Germinal center (tissue), 1 donor: ENCODE measurements around the gene TNFSF12.
A peak's percentile ranks its signal among the peaks of the same experiment; 100 is the strongest.

Source experiments
- DNase-seq: peaks from one replicate; pipeline ENCODE4 v3.0.0; 2012; ENCODE audit warnings: mixed read lengths, low spot score

Gene TNFSF12, protein sequence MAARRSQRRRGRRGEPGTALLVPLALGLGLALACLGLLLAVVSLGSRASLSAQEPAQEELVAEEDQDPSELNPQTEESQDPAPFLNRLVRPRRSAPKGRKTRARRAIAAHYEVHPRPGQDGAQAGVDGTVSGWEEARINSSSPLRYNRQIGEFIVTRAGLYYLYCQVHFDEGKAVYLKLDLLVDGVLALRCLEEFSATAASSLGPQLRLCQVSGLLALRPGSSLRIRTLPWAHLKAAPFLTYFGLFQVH

DNA sequence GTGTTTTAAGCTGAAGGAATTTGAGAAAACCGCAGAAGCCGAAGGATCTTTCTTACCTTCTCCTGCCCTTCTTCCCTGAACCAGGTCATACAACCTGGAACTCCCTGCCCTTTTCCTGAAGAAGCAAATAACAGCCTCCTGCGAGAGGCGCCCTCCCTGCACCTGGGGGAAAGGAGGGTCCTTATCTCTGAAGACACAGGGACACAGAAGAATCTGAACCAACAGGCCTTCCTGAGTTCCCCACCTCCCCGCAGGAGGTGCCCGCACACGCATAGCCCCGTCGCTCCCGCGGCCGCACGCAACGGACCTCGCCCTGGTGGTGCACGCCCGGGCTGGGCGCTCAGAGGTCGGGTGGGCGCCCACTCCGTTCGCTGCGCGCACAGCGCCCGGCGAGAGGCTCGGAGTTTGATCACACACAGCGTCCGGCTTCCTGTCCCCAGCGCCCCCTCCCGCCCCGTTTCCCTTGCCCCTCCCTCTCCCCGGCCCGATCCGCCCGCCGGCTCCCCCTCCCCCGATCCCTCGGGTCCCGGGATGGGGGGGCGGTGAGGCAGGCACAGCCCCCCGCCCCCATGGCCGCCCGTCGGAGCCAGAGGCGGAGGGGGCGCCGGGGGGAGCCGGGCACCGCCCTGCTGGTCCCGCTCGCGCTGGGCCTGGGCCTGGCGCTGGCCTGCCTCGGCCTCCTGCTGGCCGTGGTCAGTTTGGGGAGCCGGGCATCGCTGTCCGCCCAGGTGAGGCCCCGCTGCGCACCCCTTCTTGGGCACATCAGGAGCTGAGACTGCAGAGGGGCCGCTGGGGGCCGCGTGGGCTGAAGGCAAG is at the start of gene TNFSF12:
Gene TNFSF12 (plus strand): TSS at position 474 of the 816 bp plus-strand sequence. CDS start 96 bp downstream, at position 570.
- peak; percentile 47 for DNase-seq

DNA sequence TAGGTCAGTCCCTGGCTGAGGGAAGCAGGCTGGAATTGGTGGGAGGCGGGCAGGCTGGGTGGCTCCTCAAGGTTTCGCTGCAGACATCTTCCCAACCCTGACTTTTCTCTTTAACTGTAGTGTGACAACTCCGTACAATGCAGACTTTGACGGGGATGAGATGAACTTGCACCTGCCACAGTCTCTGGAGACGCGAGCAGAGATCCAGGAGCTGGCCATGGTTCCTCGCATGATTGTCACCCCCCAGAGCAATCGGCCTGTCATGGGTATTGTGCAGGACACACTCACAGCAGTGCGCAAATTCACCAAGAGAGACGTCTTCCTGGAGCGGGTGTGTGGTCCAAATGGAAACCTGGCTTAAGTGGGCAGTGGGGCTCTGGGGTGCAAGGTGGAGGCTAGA is 49.7 kb upstream of the TNFSF12 start:
- DNase-seq, result no peak

DNA sequence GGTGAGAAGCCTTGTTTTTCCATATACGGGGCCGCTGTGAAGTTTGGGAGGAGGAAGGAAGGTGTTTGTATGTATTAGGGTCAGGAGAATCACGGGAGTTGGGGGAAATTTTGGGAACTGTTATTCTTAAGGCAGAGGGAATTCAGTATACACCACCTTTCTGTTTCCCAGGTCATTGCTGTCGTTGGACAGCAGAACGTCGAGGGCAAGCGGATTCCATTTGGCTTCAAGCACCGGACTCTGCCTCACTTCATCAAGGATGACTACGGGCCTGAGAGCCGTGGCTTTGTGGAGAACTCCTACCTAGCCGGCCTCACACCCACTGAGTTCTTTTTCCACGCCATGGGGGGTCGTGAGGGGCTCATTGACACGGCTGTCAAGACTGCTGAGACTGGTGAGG is 47.1 kb upstream of the TNFSF12 start:
- DNase-seq, result no peak

DNA sequence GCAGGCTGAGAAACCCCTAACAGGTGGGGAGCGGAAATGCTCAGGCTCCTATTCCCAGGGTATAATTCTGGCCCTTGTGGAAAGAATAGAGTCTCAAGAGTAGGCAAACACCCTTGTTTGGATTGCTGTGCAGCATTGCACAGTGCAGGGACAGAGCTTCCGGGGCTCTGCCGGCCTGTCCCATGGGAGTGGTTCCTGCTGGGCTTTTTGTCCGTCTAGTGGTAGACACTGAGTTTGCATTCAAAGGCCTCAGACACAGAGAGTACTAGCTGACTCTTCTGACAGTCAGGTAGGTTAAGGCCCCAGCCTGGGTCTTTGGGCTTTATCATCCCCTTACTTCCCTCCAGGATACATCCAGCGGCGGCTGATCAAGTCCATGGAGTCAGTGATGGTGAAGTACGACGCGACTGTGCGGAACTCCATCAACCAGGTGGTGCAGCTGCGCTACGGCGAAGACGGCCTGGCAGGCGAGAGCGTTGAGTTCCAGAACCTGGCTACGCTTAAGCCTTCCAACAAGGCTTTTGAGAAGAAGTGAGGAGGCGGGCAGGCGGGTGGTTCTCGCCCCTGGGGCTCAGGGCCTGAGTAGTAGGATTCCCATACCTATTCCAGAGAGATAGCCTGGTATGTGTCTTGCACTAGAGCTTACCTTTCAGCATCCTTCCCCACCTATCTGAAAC is 46.5 kb upstream of the TNFSF12 start:
- no peak for DNase-seq

DNA sequence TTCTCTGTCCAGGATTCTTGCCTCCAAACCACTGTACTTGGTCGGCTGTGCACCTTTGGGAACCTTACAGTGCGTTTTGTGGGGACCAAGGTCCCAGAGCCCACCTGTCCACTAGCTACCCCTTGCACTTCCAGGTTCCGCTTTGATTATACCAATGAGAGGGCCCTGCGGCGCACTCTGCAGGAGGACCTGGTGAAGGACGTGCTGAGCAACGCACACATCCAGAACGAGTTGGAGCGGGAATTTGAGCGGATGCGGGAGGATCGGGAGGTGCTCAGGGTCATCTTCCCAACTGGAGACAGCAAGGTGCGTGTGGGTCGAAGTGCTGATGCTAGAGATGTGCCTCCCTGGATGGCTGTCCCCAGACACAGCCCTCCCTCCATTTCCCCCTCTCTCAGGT is 45.9 kb upstream of the TNFSF12 start:
- DNase-seq, result no peak

DNA sequence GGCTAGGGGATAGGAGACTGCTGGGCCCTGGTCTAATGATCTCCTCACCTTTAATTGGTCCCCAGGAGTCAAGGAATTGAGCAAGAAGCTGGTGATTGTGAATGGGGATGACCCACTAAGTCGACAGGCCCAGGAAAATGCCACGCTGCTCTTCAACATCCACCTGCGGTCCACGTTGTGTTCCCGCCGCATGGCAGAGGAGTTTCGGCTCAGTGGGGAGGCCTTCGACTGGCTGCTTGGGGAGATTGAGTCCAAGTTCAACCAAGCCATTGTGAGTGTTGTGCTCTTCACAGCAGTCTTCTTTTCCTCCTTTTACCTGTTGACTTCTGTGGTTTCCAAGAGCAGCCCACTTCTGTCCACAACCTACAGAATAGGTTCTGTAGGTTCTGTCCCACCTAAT is 45.3 kb upstream of the TNFSF12 start:
- no peak for DNase-seq

DNA sequence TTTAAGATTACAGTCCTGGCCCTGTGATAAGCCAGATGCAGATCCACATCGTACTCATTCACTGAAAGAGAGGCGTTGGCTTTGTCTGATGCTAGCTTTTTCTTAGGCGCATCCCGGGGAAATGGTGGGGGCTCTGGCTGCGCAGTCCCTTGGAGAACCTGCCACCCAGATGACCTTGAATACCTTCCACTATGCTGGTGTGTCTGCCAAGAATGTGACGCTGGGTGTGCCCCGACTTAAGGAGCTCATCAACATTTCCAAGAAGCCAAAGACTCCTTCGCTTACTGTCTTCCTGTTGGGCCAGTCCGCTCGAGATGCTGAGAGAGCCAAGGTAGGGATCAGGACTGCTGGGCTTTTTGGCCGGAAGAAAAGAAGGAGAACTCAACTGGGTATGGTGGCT is 40.7 kb upstream of the TNFSF12 start:
- DNase-seq, result no peak

DNA sequence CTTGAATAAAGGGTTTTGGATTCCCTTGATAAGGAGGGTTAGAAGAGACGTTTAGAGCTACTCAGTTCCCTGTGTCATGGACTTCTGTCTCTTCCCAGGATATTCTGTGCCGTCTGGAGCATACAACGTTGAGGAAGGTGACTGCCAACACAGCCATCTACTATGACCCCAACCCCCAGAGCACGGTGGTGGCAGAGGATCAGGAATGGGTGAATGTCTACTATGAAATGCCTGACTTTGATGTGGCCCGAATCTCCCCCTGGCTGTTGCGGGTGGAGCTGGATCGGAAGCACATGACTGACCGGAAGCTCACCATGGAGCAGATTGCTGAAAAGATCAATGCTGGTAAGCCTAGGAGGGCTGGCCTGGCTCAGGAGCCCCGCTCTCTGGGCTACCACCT is 40.0 kb upstream of the TNFSF12 start:
- no peak for DNase-seq

DNA sequence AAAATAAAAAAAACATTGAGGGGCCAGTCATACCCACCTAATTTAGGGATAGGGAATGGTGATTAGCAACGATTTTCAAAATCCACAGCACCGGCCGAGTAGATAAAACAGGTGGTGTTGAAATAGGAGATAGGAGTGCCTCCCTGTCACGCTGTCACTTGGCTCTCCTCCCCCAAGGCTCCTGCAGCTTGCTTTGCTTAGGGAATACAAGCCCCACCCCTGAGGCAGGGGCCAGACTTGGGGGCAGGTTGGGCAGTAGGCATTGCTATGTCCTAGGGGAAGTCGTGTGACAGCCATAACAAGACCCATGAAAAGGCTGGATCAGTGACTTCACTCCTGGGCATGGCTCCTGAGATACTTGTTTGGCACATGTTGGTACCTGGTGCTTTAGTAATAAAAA is 38.9 kb upstream of the TNFSF12 start:
- no peak for DNase-seq

DNA sequence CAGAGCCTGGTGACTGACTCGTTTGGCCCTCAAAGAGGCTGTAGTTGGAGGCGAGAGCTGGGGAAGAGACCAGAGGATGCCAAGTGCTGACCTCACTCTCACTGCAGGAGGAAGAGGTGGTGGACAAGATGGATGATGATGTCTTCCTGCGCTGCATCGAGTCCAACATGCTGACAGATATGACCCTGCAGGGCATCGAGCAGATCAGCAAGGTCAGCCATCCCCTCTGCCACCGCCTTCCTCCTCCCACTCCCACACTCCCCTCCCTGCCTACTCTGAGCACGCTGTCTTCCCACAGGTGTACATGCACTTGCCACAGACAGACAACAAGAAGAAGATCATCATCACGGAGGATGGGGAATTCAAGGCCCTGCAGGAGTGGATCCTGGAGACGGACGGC is 37.8 kb upstream of the TNFSF12 start:
- no peak for DNase-seq

DNA sequence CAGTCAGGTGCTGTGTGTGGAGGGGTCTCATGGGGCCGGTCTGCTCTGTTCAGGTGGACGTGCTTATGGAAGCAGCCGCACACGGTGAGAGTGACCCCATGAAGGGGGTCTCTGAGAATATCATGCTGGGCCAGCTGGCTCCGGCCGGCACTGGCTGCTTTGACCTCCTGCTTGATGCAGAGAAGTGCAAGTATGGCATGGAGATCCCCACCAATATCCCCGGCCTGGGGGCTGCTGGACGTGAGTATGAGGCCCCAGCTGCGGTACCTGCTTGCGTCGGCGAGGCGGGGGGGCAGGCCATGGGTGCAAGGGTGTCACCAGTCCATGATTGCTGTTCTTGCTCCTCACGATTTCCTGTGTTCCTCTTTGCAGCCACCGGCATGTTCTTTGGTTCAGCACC is 36.8 kb upstream of the TNFSF12 start:
- DNase-seq, result no peak

DNA sequence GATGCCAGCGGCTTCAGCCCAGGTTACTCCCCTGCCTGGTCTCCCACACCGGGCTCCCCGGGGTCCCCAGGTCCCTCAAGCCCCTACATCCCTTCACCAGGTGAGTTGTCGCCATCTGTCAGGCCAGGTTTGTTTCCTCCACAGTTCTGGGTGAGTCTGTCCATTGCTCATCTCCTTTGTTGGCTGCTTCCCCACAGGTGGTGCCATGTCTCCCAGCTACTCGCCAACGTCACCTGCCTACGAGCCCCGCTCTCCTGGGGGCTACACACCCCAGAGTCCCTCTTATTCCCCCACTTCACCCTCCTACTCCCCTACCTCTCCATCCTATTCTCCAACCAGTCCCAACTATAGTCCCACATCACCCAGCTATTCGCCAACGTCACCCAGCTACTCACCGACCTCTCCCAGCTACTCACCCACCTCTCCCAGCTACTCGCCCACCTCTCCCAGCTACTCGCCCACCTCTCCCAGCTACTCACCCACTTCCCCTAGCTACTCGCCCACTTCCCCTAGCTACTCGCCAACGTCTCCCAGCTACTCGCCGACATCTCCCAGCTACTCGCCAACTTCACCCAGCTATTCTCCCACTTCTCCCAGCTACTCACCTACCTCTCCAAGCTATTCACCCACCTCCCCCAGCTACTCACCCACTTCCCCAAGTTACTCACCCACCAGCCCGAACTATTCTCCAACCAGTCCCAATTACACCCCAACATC is 35.9 kb upstream of the TNFSF12 start:
- DNase-seq, result no peak

DNA sequence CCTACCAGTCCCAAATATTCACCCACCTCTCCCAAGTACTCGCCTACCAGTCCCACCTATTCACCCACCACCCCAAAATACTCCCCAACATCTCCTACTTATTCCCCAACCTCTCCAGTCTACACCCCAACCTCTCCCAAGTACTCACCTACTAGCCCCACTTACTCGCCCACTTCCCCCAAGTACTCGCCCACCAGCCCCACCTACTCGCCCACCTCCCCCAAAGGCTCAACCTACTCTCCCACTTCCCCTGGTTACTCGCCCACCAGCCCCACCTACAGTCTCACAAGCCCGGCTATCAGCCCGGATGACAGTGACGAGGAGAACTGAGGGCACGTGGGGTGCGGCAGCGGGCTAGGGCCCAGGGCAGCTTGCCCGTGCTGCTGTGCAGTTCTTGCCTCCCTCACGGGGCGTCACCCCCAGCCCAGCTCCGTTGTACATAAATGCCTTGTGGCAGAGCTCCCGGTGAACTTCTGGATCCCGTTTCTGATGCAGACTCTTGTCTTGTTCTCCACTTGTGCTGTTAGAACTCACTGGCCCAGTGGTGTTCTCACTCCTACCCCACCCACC is 34.9 kb upstream of the TNFSF12 start:
- no peak for DNase-seq

DNA sequence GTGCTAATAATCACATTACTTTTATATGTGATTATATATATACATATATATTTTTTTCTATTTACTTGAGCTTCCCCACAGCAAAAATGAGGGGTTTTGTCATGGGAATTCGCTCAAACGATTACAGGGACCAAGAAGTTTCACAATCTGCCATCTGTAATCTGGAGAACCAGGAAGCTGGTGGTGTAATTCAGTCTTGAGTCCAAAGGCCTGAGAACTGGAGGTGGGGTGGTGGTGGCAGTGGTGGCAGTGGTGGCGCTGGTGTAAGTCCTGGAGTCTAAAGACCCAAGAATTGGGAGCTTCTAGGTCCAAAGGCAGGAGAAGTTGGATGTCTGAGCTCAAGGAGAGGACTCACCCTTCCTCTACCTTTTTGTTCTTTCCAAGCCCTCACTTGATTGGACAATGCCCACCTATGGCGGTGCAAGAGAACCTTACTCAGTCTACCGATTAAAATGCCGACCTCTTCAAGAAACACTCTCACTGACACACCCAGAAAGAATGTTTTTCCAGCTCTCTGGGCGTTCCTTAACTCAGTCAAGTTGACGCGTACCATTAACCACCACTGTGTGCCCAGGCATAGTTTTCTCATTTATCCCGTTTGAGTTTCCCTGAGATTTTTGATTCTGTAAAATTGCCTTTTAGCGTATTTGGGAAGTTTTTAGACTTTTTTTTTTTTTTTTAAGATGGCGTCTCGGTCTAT is 32.8 kb upstream of the TNFSF12 start:
- DNase-seq, result no peak

DNA sequence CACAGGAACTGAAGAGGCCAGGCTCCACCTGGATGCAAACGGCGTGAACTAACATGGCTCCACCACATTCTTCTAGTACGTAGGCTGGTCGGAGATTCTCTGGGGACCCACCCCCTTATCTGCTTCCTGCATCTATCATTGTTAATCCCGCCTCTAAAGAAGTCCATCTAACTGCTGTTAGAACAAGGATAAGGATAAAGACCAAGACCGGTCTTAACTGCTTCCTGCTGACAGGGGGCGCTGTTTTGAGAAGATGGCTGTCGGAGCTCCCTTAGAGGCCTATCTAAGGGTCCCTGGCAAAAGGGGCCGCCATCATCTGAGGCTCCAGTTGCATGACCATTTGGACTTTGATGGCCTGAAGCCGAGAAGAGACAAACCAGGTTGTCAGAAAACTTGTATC is 25.8 kb upstream of the TNFSF12 start:
- DNase-seq, result no peak

DNA sequence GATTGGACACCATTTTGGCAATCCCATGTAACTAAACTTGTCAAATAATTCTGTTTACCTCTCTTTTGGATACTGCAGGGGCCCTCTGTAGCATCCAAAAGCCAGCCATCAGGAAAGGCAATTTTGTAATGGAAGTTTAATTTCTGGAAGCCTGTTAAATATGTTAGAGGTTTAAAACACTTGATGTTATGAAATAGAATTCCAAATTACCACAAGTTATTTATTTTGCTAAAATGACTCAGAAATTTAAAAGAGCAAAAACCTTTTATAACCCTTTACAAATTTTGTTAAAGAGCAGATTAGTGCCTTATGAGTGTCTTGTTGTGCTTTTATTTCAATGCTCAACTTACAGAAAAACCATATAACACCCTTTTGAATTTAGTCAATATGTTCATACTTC is 20.0 kb upstream of the TNFSF12 start:
- DNase-seq, result no peak

DNA sequence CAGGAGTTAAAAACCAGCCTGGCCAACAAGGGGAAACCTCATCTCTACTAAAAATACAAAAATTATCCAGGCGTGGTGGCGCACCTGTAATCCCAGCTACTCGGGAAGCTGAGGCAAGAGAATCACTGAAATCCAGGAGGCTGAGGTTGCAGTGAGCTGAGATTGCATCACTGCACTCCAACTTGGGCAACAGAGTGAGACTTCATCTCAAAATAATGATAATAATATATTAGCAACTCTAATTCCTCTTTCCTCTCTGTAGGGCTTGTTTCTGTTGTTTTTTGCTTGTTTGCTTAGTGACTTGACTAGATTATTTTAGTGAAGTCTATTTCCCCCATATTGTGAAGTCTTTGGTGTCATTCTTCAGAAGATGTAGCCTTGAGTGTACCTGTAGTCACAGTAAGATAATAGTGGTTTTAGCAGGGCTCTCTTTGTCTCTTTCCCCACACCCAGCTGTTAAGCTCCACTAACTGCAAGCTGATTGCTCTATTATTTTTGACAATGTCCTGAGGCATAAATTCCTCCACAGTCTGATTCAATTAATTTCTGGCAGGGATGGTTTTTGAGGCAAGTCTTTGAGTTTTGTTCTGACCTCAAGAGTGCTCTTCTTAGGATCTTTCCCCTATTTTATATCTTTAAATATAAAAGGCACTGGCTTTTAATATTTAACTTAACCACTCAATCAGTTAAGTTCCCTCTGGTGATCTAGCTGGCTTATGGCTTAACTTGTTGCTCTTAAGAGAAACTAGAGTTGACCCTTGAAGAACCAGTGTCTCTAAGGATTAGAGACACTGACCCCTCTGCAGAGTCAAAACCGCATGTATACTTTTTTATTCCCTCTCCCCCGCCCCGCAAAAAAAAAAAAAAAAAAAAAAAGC is 18.6 kb upstream of the TNFSF12 start:
- no peak for DNase-seq

DNA sequence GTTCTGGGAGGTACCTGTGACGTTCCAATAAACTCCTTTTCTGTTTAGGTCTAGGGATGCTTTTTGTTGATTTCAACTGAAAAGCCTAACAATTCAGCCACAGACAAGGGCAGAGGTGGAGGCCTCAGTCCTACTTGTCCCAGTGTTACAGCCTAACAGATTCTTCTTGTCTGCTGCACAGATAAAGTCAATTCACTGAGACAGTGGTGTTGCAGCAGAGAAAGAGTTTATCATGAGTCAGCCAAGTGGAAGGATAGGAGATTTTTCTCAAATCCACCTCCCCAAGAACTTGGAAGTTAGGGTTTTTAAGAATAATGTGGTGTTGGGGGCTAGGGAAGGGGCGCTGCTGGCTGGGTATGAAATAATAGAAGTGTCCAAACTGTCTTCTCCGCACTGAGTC is 10.8 kb upstream of the TNFSF12 start:
- no peak for DNase-seq

DNA sequence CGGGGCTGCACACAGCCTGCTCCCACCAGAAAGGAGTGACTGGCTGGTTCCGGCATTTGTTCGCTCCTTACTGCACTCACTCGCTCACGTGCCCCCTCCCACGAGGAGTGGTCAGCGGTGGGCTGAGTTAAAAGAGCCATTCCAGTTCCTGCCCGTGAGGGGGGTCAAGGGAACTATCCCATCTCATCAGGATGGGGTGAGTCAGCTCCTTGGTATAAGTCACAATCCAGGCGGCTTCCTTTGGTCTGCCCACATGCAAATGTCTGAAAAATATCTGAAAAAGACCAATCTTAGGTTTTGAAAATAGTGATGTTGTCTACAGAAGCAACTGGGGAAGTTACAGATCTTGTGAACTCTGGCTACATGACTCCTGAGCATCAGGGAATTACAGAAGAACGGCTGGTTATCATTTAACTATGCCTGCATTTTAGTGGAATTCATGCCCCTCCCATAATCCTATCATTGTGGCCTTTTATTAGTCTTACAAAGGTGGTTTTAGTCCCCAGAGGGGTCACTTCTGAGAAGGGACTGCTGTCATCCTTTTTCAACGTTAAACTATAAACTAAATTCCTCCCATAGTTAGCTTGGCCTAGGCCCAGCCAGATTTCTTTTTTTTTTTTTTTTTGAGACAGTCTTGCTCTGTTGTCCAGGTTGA is 9.8 kb upstream of the TNFSF12 start:
- DNase-seq, result no peak

DNA sequence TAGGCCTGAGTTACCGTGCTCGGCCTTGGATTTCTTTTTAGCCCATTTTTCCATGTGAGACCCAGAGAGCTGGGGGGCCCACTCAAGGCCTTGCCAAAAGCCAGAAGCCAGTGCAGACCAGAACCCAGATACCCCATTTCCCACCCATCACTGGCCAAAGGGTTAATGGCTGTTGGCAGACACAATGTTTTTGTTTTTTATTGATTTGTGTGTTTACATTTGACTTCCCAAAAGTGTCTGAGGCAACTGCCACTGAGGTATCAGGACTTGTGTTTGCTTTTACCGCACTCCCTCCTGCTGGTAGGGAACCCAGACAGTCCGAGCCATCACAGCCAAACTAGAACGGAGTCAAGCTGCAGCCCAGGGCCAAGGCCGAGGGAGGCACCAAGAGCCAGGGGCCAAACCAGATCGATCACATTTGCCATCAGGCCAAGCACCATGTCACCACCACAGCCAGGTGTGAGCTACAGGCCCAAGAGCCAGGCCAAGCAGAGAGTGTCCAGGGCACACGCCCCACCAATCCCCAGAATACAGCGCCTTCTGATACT is 7.7 kb upstream of the TNFSF12 start:
- DNase-seq, result no peak
